Memory B cell (primary cell): ENCODE data around the gene GUCD1.
A peak's percentile ranks its signal among the peaks of the same experiment; 100 is the strongest.
"Not testable (repeated sequence)": the region's sequence is repeated elsewhere in the genome, so short reads cannot be mapped to it uniquely, and the experiment has no call there.

ENCODE experiments used
- ATAC-seq: fragments of 150-1000 bp; cut with Tn5 transposase; 2 replicates; pipeline ENCODE4 v1.10.0; 2021; ENCODE audit warnings: low read depth, mild to moderate bottlenecking, moderate library complexity
- DNase-seq, 2 donors: peaks; one replicate each; pipeline ENCODE4 v3.0.0; 2022; ENCODE audit warnings: low spot score in 2 of 2
- H3K27ac Mint-ChIP-seq: one replicate; pipeline ENCODE4 v1.8.0; 2022; ENCODE audit warnings: mild to moderate bottlenecking, moderate library complexity, mixed read lengths
- H3K27me3 Mint-ChIP-seq: one replicate; pipeline ENCODE4 v1.8.0; 2022; ENCODE audit warnings: mixed read lengths
- H3K36me3 Mint-ChIP-seq: one replicate; pipeline ENCODE4 v1.8.0; 2022; ENCODE audit warnings: mild to moderate bottlenecking, mixed read lengths
- H3K4me1 Mint-ChIP-seq: one replicate; pipeline ENCODE4 v1.8.0; 2022; ENCODE audit warnings: mixed read lengths
- H3K4me3 Mint-ChIP-seq: one replicate; pipeline ENCODE4 v1.8.0; 2022; ENCODE audit warnings: mild to moderate bottlenecking, moderate library complexity, mixed read lengths
- H3K9me3 Mint-ChIP-seq: one replicate; pipeline ENCODE4 v1.8.0; 2022; ENCODE audit warnings: mixed read lengths

Gene GUCD1

DNA sequence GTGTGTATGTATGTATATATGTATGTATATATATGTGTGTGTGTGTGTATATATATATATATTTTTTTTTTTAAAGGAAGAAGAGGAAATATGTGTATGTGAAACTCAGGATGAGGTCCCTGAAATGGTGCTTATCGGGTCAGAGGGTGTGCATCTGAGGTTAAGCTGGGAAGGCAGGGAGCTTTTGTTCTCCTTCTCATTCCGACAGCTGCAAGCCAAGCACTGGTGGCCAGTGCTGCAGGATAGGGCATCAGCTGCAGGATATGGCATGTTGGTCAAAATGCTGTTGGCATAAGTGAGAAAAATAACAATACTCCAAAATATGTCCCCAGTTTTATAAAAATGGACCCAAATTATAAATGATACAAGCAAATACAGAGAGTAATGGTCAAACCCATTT, 8.3 kb upstream of the GUCD1 start:
- H3K4me1 Mint-ChIP-seq = peaks cover 43% of the 10 kb centered on the region
- H3K4me3 Mint-ChIP-seq = no peak overlapping the region
- DNase-seq (no peak), ATAC-seq (no peak)
- H3K27me3 Mint-ChIP-seq = no peaks in the 10 kb centered on the region
- peaks cover 18% of the 10 kb centered on the region for H3K36me3 Mint-ChIP-seq
- H3K9me3 Mint-ChIP-seq = no peaks in the 10 kb centered on the region
- H3K27ac Mint-ChIP-seq = no peak overlapping the region

GRCh38 chr22:24559471-24559870, 4.5 kb upstream of the GUCD1 start:
- Mint-ChIP-seq H3K27ac (peak overlapping the region; percentile 31), H3K27me3 (no peaks in the 10 kb centered on the region), H3K9me3 (no peaks in the 10 kb centered on the region), H3K36me3 (peaks cover 21% of the 10 kb centered on the region), H3K4me1 (peaks cover 46% of the 10 kb centered on the region), H3K4me3 (no peak overlapping the region)
- ATAC-seq = no peak
- DNase-seq = no peak

DNA sequence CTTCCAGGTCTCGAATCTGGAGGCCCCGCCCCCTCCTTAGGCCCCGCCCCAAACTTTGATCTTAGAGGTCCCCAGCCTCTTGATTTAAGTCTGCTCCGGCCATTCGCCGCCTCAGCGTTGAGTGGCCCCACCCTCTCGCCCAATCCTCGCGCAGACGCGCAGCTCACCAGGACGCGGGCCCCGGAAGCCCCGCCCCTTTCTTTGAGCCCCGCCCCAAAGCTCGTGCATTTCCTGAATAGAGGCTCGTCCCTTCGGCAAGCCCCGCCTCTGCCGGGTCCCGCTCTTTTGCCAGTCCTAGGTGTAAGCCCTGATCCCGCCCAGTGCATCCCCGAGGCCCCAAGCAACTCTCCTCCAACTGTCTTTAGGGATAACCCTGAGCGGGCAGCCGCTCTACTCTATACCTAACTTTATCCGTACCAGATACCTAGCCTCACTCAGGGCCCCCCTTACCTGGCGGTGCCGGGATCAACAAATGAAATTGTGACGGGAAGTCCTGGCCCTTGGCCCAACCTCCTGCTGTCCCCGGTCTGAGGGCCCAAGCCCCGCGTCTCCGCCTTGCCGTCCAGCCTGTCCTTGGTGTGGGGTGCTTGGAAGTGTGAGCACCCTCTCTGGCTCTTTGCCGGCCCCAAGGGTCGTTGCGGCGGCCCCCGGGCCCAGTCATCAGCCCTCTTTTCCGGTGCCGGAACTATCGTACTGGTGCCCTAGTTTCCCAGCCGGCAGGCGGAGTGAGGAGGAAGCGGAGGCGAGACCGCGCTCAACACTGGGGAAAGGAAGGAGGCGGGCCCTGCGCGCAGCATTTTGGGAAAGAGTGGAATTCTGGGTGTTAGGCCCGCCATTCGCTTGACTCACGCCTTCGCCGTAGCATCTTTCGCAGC, 464 bp upstream of the GUCD1 start, which contains the start of gene SNRPD3:
SNRPD3 (plus strand) TSS at position 835 of the 875 bp plus-strand sequence. CDS start 1,676 bp downstream, outside the sequence.
- ATAC-seq (peak; percentile 81), DNase-seq (peak; percentile 86 to 95)
- Mint-ChIP-seq H3K4me3 (peak within 1 kb of the TSS; percentile 98), H3K4me1 (peaks cover 62% of the 10 kb centered on the region), H3K27ac (peak within 1 kb of the TSS; percentile 86), H3K9me3 (no peaks in the 10 kb centered on the region), H3K36me3 (peaks cover 23% of the 10 kb centered on the region), H3K27me3 (no peaks in the 10 kb centered on the region)

- Mint-ChIP-seq H3K27ac (peak overlapping the region; percentile 86), H3K27me3 (no peaks in the 10 kb centered on the region), H3K36me3 (peaks cover 22% of the 10 kb centered on the region), H3K9me3 (no peaks in the 10 kb centered on the region), H3K4me3 (peak overlapping the region; percentile 98), H3K4me1 (peaks cover 60% of the 10 kb centered on the region)
- DNase-seq (peak in 1 of 2 donors; percentile 16), ATAC-seq (no peak)
These were observed 1.2 kb downstream of the GUCD1 start for GRCh38 chr22:24553597-24554312.

GRCh38 chr22:24552503-24553286, 2.2 kb downstream of the GUCD1 start:
- Mint-ChIP-seq H3K4me3 (peak overlapping the region; percentile 98), H3K27ac (peak overlapping the region; percentile 86), H3K36me3 (peaks cover 20% of the 10 kb centered on the region), H3K4me1 (peaks cover 51% of the 10 kb centered on the region)
- not testable (repeated sequence) for H3K27me3 Mint-ChIP-seq, H3K9me3 Mint-ChIP-seq
- DNase-seq (peak in 1 of 2 donors; percentile 33), ATAC-seq (peak; percentile 24)

DNA sequence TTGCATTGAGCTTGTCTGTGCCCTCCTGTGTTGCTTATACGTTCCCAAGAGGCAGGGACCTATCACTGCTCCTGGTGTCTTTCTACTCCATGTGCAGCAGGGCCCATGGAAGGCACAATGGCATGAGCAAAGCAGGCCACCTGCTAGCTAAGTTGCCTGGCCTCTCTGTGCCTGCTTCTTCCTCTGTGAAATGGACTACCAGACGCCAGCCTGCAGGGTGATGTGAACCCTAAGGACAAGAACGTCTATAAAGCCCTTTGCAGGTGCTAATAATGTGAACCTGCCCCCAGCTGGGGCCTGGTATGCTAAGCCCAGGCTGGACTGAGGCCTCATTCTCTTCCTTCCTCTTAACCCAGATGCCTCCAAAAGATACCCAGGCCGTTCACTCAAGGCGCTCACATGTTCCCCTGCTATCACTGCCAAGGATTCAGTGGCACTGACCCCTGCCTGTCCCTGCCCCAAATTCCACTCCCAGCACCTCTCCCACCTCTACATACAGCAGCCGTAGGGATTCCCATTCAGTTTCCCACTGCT, 4.0 kb downstream of the GUCD1 start:
- DNase-seq = no peak
- peak overlapping the region; percentile 91 for H3K27ac Mint-ChIP-seq
- no peaks in the 10 kb centered on the region for H3K9me3 Mint-ChIP-seq
- H3K36me3 Mint-ChIP-seq = peaks cover 31% of the 10 kb centered on the region
- peak overlapping the region; percentile 63 for H3K4me3 Mint-ChIP-seq
- no peaks in the 10 kb centered on the region for H3K27me3 Mint-ChIP-seq
- no peak for ATAC-seq
- peaks cover 44% of the 10 kb centered on the region for H3K4me1 Mint-ChIP-seq

- no peaks in the 10 kb centered on the region for H3K9me3 Mint-ChIP-seq
- H3K27ac Mint-ChIP-seq = peak overlapping the region; percentile 91
- peak overlapping the region; percentile 63 for H3K4me3 Mint-ChIP-seq
- ATAC-seq = no peak
- H3K27me3 Mint-ChIP-seq = no peaks in the 10 kb centered on the region
- H3K36me3 Mint-ChIP-seq = peaks cover 31% of the 10 kb centered on the region
- H3K4me1 Mint-ChIP-seq = peaks cover 44% of the 10 kb centered on the region
- DNase-seq = no peak
These were observed 4.7 kb downstream of the GUCD1 start for GRCh38 chr22:24550028-24550901.

DNA sequence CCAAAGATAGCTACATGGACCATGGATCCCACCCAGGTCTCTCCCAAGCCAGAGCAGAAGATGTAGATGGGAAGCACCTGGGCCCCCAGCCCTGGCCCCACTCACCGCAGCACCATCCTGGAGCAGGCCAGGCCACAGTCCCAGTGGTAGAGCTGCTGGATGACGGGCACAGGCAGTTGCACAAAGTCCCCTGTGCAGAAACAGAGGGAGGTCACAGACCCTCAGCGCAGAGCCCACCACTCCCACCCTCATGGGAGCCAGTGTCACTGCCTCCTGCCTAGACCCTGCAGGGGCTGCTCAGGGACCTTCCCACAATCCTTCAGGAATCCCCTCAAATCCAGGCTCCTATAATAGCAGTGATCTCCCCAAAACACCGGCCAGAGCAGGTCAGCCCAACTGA, 6.1 kb downstream of the GUCD1 start:
- H3K27ac Mint-ChIP-seq = no peak overlapping the region
- H3K4me3 Mint-ChIP-seq = no peak overlapping the region
- peaks cover 31% of the 10 kb centered on the region for H3K36me3 Mint-ChIP-seq
- no peaks in the 10 kb centered on the region for H3K9me3 Mint-ChIP-seq
- H3K4me1 Mint-ChIP-seq = peaks cover 40% of the 10 kb centered on the region
- no peak for DNase-seq
- no peaks in the 10 kb centered on the region for H3K27me3 Mint-ChIP-seq
- ATAC-seq = no peak

- no peak overlapping the region for H3K4me3 Mint-ChIP-seq
- H3K27me3 Mint-ChIP-seq = no peaks in the 10 kb centered on the region
- peak overlapping the region; percentile 47 for H3K27ac Mint-ChIP-seq
- ATAC-seq = no peak
- H3K36me3 Mint-ChIP-seq = peaks cover 41% of the 10 kb centered on the region
- no peaks in the 10 kb centered on the region for H3K9me3 Mint-ChIP-seq
- H3K4me1 Mint-ChIP-seq = peaks cover 27% of the 10 kb centered on the region
- DNase-seq = no peak
These were observed 11.2 kb downstream of the GUCD1 start for GRCh38 chr22:24543679-24544243.

DNA sequence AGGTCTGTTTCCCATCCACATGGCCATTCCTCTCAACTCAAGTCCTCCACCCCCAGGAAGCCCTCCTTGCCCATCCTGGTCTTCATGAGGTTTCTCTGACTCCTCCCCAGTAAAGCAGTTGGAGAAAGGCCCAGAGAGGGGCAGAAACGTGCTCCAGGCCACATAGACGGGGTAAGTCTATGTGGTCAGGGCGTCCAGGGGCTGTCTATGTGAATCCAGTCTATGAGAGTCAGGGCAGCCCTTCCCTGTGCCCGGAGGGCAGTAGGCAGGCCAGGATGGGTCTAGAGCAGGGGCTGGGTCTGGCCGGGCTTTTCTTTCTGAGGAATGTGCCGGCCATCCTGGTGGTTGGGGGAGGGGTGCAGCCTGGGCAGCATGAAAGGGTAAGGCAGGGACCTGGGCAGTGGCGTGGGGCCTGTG, 11.7 kb downstream of the GUCD1 start:
- peaks cover 25% of the 10 kb centered on the region for H3K4me1 Mint-ChIP-seq
- peaks cover 37% of the 10 kb centered on the region for H3K36me3 Mint-ChIP-seq
- no peak for ATAC-seq
- H3K9me3 Mint-ChIP-seq = no peaks in the 10 kb centered on the region
- DNase-seq = no peak
- H3K27me3 Mint-ChIP-seq = no peaks in the 10 kb centered on the region
- peak overlapping the region; percentile 47 for H3K27ac Mint-ChIP-seq
- no peak overlapping the region for H3K4me3 Mint-ChIP-seq

DNA sequence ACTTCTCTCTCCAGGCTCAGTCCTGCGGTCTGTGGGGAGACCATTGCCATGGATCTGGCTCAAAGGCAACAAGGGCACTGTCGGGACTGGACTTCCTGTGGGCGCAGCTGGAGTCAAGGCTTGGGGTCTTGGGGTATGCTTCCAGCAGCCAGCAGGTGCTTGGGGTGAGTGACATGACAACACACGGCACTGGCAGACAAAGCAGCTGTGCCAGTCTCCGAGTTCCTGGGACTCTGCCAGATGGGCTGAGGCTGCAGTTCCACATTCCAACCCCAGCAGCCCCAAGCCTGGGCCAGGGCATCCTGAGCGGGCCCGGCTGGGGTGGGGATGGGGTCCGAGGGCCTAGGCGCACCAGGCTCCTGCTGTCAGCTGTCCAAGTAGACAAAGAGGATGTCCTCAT, 12.3 kb downstream of the GUCD1 start:
- no peak for ATAC-seq
- DNase-seq = no peak
- no peak overlapping the region for H3K4me3 Mint-ChIP-seq
- H3K9me3 Mint-ChIP-seq = no peaks in the 10 kb centered on the region
- H3K27me3 Mint-ChIP-seq = no peaks in the 10 kb centered on the region
- peaks cover 34% of the 10 kb centered on the region for H3K36me3 Mint-ChIP-seq
- H3K27ac Mint-ChIP-seq = no peak overlapping the region
- peaks cover 25% of the 10 kb centered on the region for H3K4me1 Mint-ChIP-seq

- Mint-ChIP-seq H3K4me3 (peak overlapping the region; percentile 11), H3K27me3 (no peaks in the 10 kb centered on the region), H3K36me3 (peaks cover 28% of the 10 kb centered on the region), H3K4me1 (peaks cover 23% of the 10 kb centered on the region), H3K27ac (no peak overlapping the region), H3K9me3 (no peaks in the 10 kb centered on the region)
- ATAC-seq = peak; percentile 22
- DNase-seq = no peak
These were observed 13.0 kb downstream of the GUCD1 start for GRCh38 chr22:24541681-24542515.
